HG03139 (cell line): ENCODE results near the gene RBMS1.

Experiments
- ATAC-seq: cut with Tn5 transposase; IDR thresholded peaks from one replicate; pipeline ENCODE4 v1.9.1; 2021; ENCODE audit not compliant: unreplicated experiment

Gene RBMS1

GRCh38 chr2:160261732-160262131 is 231.9 kb downstream of the RBMS1 start:
- no peak for ATAC-seq

- no peak for ATAC-seq
Observed at GRCh38 chr2:160258492-160258805, 235.2 kb downstream of the RBMS1 start.

- no peak for ATAC-seq
Observed at GRCh38 chr2:160257743-160258491, 235.7 kb downstream of the RBMS1 start.

GRCh38 chr2:160257041-160257742 is 236.4 kb downstream of the RBMS1 start:
- no peak for ATAC-seq

- no peak for ATAC-seq
Observed at GRCh38 chr2:160256507-160256906, 237.1 kb downstream of the RBMS1 start.

- ATAC-seq: no peak
Observed at GRCh38 chr2:160255408-160255807, 238.2 kb downstream of the RBMS1 start.

GRCh38 chr2:160254189-160254762 is 239.3 kb downstream of the RBMS1 start:
- no peak for ATAC-seq

GRCh38 chr2:160253440-160254188 is 240.0 kb downstream of the RBMS1 start:
- no peak for ATAC-seq

GRCh38 chr2:160252900-160253299 is 240.7 kb downstream of the RBMS1 start:
- ATAC-seq: no peak

GRCh38 chr2:160252278-160252887 is 241.2 kb downstream of the RBMS1 start:
- ATAC-seq: no peak

- no peak for ATAC-seq
Observed at GRCh38 chr2:160251569-160251968, 242.0 kb downstream of the RBMS1 start.

- no peak for ATAC-seq
Observed at GRCh38 chr2:160249876-160250275, 243.7 kb downstream of the RBMS1 start.

- no peak for ATAC-seq
Observed at GRCh38 chr2:160247296-160248035, 246.1 kb downstream of the RBMS1 start.

GRCh38 chr2:160246356-160246755 is 247.3 kb downstream of the RBMS1 start:
- no peak for ATAC-seq

- ATAC-seq: no peak
Observed at GRCh38 chr2:160245614-160246155, 247.9 kb downstream of the RBMS1 start.

GRCh38 chr2:160242893-160243564 is 250.6 kb downstream of the RBMS1 start:
- no peak for ATAC-seq

- no peak for ATAC-seq
Observed at GRCh38 chr2:160241251-160242137, 252.1 kb downstream of the RBMS1 start.

GRCh38 chr2:160239436-160239835 is 254.2 kb downstream of the RBMS1 start:
- no peak for ATAC-seq

GRCh38 chr2:160238392-160238791 is 255.2 kb downstream of the RBMS1 start:
- ATAC-seq: no peak
